ENCODE data around the gene TBL3. TPM values are rescaled to one million over a fixed set of nuclear protein-coding genes. Genes with fewer than 3 reads are reported as not detected.

The TBL3 gene
- total and polyA plus RNA-seq, 2 of the 8 experiments (the other 6 are each of a cell fraction or from before 2014, with no cell fraction given), result 65.8 to 137 TPM

DNA sequence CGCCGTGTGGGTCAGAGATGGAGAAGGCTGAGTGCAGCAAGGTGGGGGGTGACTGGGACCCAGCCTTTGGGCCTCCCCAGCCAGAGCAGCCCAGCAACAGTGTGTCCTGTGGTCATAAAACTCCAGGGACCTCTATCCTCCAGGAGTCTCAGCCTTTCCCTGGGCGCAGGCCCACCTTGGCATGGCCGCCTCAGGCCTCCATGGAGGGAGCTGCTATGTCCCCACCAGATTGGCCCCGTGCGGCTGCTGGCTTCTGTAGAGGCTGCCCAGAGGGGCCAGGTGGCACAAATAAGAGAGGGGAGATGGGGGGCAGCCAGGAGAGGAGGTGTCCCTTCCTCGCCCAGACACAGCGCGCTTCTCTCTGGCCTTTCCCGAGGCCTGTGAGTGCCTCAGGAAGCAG is 15.3 kb downstream of the TBL3 start:
- H3K23me2 ChIP-seq (ENCODE audit: low read depth, low read length), result peaks cover 29% of the 10 kb centered on the region
- peaks cover 2 to 5% (median 3%) of the 10 kb centered on the region in 4 experiments; a peak in 3 of 8 replicates for H3K36me3 ChIP-seq (ENCODE audit: control insufficient read depth in 2 of 4, insufficient read depth in 4 of 4, low read length in 3 of 4)
- H2AFZ ChIP-seq (ENCODE audit: low read length), result no peak overlapping the region
- FAIRE-seq (no peak), DNase-seq (ENCODE audit: low read depth in 1 of 2, low spot score in 2 of 2) (no peak)
- H3K4me2 ChIP-seq (ENCODE audit: insufficient read depth in 1 of 2, low read depth in 2 of 2, low read length in 2 of 2), result no peak overlapping the region
- H2BK120ac ChIP-seq (replicated peaks; ENCODE audit: low read depth, low read length), result no peak overlapping the region
- H3K14ac ChIP-seq (ENCODE audit: insufficient read length), result no peak overlapping the region
- no peak overlapping the region for H3K9ac ChIP-seq (replicated peaks in 1 of 4; ENCODE audit: extremely low read depth in 1 of 4, low read depth in 3 of 4, low read length in 3 of 4)
- H2BK5ac ChIP-seq (ENCODE audit: low read depth, low read length), result no peak overlapping the region
- no peak overlapping the region for H3K4me3 ChIP-seq (ENCODE audit: extremely low read depth in 1 of 4, insufficient read depth in 2 of 4, low read depth in 3 of 4, low read length in 4 of 4)
- H4K91ac ChIP-seq (replicated peaks; ENCODE audit: insufficient read length, low read length), result no peak overlapping the region
- POLR2A ChIA-PET (ENCODE audit: partially characterized antibody), result interaction anchor here (0.7 to 28.2 kb wide), 5 partner anchors 9 to 168 kb away, joined by 3 to 736 read pairs (median 10); partner anchors contain the start of genes NDUFB10, RNF151, RPS2 and TBL3
- H3K56ac ChIP-seq (replicated peaks; ENCODE audit: insufficient read length, low read depth, low read length), result no peak overlapping the region
- no peaks in the 10 kb centered on the region for H3K9me3 ChIP-seq (ENCODE audit: insufficient read depth in 2 of 2, low read depth in 1 of 2, low read length in 1 of 2)
- H2BK20ac ChIP-seq (ENCODE audit: low read length), result no peak overlapping the region
- H4K5ac ChIP-seq (ENCODE audit: insufficient read length, low read depth, low read length), result no peak overlapping the region
- H2AK5ac ChIP-seq (ENCODE audit: low read depth, low read length), result no peak overlapping the region
- H3K27me3 ChIP-seq (replicated peaks in 1 of 4; ENCODE audit: control insufficient read depth in 3 of 4, extremely low read depth in 1 of 4, insufficient read depth in 3 of 4, low read length in 3 of 4), result peaks cover 4 to 39% (median 34%) of the 10 kb centered on the region in 4 experiments
- H4K8ac ChIP-seq (ENCODE audit: extremely low read depth, insufficient read depth, low read length), result no peak overlapping the region
- 92% methylated on average over 10 of the region's 10 CpGs; no CpG with 5 or more reads in 1 of the 2 experiments for WGBS, 2 experiments (ENCODE audit: extremely low coverage in 1 of 2, insufficient coverage in 1 of 2, insufficient read length in 1 of 2, insufficient replicate concordance in 2 of 2, low coverage in 1 of 2, low lambda C conversion rate in 2 of 2, missing lambda C conversion rate in 1 of 2)
- no peaks in the 10 kb centered on the region for H3K79me1 ChIP-seq (ENCODE audit: low read depth, low read length)
- H3K27ac ChIP-seq (ENCODE audit: low read depth, low read length), result no peak overlapping the region
- peaks cover 0 to 31% (median 20%) of the 10 kb centered on the region in 4 experiments; a peak in 6 of 7 replicates for H3K4me1 ChIP-seq (replicated peaks in 1 of 4; ENCODE audit: control insufficient read depth in 3 of 4, insufficient read depth in 4 of 4, low read length in 3 of 4)
- H3K79me2 ChIP-seq (ENCODE audit: control insufficient read depth in 1 of 2, insufficient read depth in 2 of 2, low read length in 2 of 2), result peaks cover 0 to 9% of the 10 kb centered on the region in 2 experiments; a peak in 1 of 4 replicates
- H4K20me1 ChIP-seq (replicated peaks in 1 of 2; ENCODE audit: control insufficient read depth in 1 of 2, insufficient read depth in 2 of 2, low read length in 2 of 2), result peaks cover 0 to 10% of the 10 kb centered on the region in 2 experiments
- H3K18ac ChIP-seq (ENCODE audit: extremely low read depth, low read length), result no peak overlapping the region
- no peak overlapping the region for H3K23ac ChIP-seq (ENCODE audit: insufficient read length)
- H3K4ac ChIP-seq (replicated peaks; ENCODE audit: insufficient read length, low read depth, low read length), result no peak overlapping the region
- no peak overlapping the region for H2BK15ac ChIP-seq (ENCODE audit: low read length)
- H2BK12ac ChIP-seq (ENCODE audit: low read depth, low read length), result no peak overlapping the region
- CTCF ChIA-PET (ENCODE audit: partially characterized antibody), result interaction anchor here (0.8 to 1.7 kb wide), 4 partner anchors 17 to 125 kb away, joined by 3 to 7 read pairs (median 4); no protein-coding TSS in a partner anchor
- no peak for TF ChIP-seq RNF2 (IDR thresholded peaks at IDR 0.05; ENCODE audit: borderline replicate concordance, low read depth, low read length, missing control alignments, poor library complexity, severe bottlenecking)
- TF ChIP-seq CHD1 (IDR thresholded peaks at IDR 0.05; ENCODE audit: low read depth, low read length), result no peak
- no peak for TF ChIP-seq NRF1 (IDR thresholded peaks at IDR 0.05; ENCODE audit: low read depth, low read length)
- no peak for TF ChIP-seq JUND (IDR thresholded peaks at IDR 0.05; ENCODE audit: low read length)
- TF ChIP-seq ATF2 (IDR thresholded peaks at IDR 0.05; ENCODE audit: low read length), result no peak
- no peak for TF ChIP-seq TAF7 (optimal IDR thresholded peaks at IDR 0.05; ENCODE audit: borderline replicate concordance, low read depth, low read length)
- no peak for TF ChIP-seq POU5F1 (IDR thresholded peaks at IDR 0.05; ENCODE audit: low read depth, low read length)
- TF ChIP-seq, protein P1, sequence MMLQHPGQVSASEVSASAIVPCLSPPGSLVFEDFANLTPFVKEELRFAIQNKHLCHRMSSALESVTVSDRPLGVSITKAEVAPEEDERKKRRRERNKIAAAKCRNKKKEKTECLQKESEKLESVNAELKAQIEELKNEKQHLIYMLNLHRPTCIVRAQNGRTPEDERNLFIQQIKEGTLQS (IDR thresholded peaks at IDR 0.05; ENCODE audit: insufficient read depth, low read depth, low read length), result no peak
- no peak for TF ChIP-seq SUZ12 (IDR thresholded peaks at IDR 0.05; ENCODE audit: low read length)
- no peak for TF ChIP-seq SAP30 (IDR thresholded peaks at IDR 0.05; ENCODE audit: insufficient read depth, insufficient replicate concordance, low read length)

Data from H1 (cell line).